Activated naive CD8-positive, alpha-beta T cell treated with anti-CD3 and anti-CD28 coated beads for 36 hours (primary cell): Measurements from ENCODE around the gene CENPX. TPM values are rescaled to one million over a fixed set of nuclear protein-coding genes. Genes with fewer than 3 reads are reported as not detected.

Source experiments
- DNase-seq: peaks from one replicate; pipeline ENCODE4 v3.0.0; 2021
- H3K27ac Mint-ChIP-seq: one replicate; pipeline ENCODE4 v1.8.0; 2022; ENCODE audit warnings: mild to moderate bottlenecking, moderate library complexity, mixed read lengths
- H3K27me3 Mint-ChIP-seq: one replicate; pipeline ENCODE4 v1.8.0; 2022; ENCODE audit warnings: mild to moderate bottlenecking, mixed read lengths
- H3K36me3 Mint-ChIP-seq: one replicate; pipeline ENCODE4 v1.8.0; 2021; ENCODE audit warnings: mild to moderate bottlenecking, mixed read lengths
- H3K4me1 Mint-ChIP-seq: one replicate; pipeline ENCODE4 v1.8.0; 2021; ENCODE audit warnings: mixed read lengths
- H3K4me3 Mint-ChIP-seq: one replicate; pipeline ENCODE4 v1.8.0; 2022; ENCODE audit warnings: mild to moderate bottlenecking, moderate library complexity, mixed read lengths
- H3K9me3 Mint-ChIP-seq: one replicate; pipeline ENCODE4 v1.8.0; 2022; ENCODE audit warnings: mixed read lengths
- total RNA-seq, 2 experiments: library from RNA; stranded (reverse); gene quantifications; one replicate each; pipeline ENCODE4 v1.2.3, GENCODE V29; 2021

CENPX gene
- total RNA-seq, 2 experiments from 2014 or later, result 119 to 131 TPM

GRCh38 chr17:82025401-82026107 is 2.9 kb upstream of the CENPX start:
- Mint-ChIP-seq H3K27ac (no peak overlapping the region), H3K4me3 (no peak overlapping the region), H3K9me3 (no peaks in the 10 kb centered on the region), H3K36me3 (peaks cover 1% of the 10 kb centered on the region), H3K27me3 (no peaks in the 10 kb centered on the region), H3K4me1 (peaks cover 14% of the 10 kb centered on the region)
- no peak for DNase-seq

- Mint-ChIP-seq H3K9me3 (no peaks in the 10 kb centered on the region), H3K4me3 (no peak overlapping the region), H3K27ac (no peak overlapping the region), H3K27me3 (no peaks in the 10 kb centered on the region), H3K4me1 (peaks cover 13% of the 10 kb centered on the region), H3K36me3 (peaks cover 1% of the 10 kb centered on the region)
- DNase-seq, result no peak
Measured at GRCh38 chr17:82024859-82025258, 2.2 kb upstream of the CENPX start.

- H3K9me3 Mint-ChIP-seq, result no peaks in the 10 kb centered on the region
- no peak overlapping the region for H3K27ac Mint-ChIP-seq
- H3K4me3 Mint-ChIP-seq, result peak overlapping the region; percentile 82
- peak; percentile 36 for DNase-seq
- peaks cover 11% of the 10 kb centered on the region for H3K4me1 Mint-ChIP-seq
- H3K36me3 Mint-ChIP-seq, result peaks cover 1% of the 10 kb centered on the region
- no peaks in the 10 kb centered on the region for H3K27me3 Mint-ChIP-seq
Measured at GRCh38 chr17:82023447-82024241, 966 bp upstream of the CENPX start.

GRCh38 chr17:82022981-82023446 is 336 bp upstream of the CENPX start, which contains the start of gene LRRC45:
Gene LRRC45 (plus strand): TSS chr17:82023305. CDS start chr17:82023644, 339 bp downstream.
- DNase-seq, result peak; percentile 100
- Mint-ChIP-seq H3K4me3 (peak within 1 kb of the TSS; percentile 89), H3K4me1 (peaks cover 11% of the 10 kb centered on the region), H3K27ac (peak within 1 kb of the TSS; percentile 81), H3K27me3 (no peaks in the 10 kb centered on the region), H3K9me3 (no peaks in the 10 kb centered on the region), H3K36me3 (peaks cover 1% of the 10 kb centered on the region)

- Mint-ChIP-seq H3K4me1 (peaks cover 11% of the 10 kb centered on the region), H3K36me3 (peaks cover 1% of the 10 kb centered on the region), H3K27me3 (no peaks in the 10 kb centered on the region), H3K9me3 (no peaks in the 10 kb centered on the region), H3K27ac (peak overlapping the region; percentile 81), H3K4me3 (peak overlapping the region; percentile 89)
- no peak for DNase-seq
Measured at GRCh38 chr17:82021900-82022309, 773 bp downstream of the CENPX start.

GRCh38 chr17:82021107-82021899 is 1.4 kb downstream of the CENPX start:
- peak; percentile 57 for DNase-seq
- Mint-ChIP-seq H3K27me3 (no peaks in the 10 kb centered on the region), H3K27ac (peak overlapping the region; percentile 81), H3K9me3 (no peaks in the 10 kb centered on the region), H3K4me1 (peaks cover 11% of the 10 kb centered on the region), H3K4me3 (peak overlapping the region; percentile 89), H3K36me3 (peaks cover 1% of the 10 kb centered on the region)

GRCh38 chr17:82020572-82021106 is 2.0 kb downstream of the CENPX start:
- H3K4me3 Mint-ChIP-seq, result peak overlapping the region; percentile 22
- DNase-seq, result no peak
- H3K36me3 Mint-ChIP-seq, result peaks cover 1% of the 10 kb centered on the region
- no peaks in the 10 kb centered on the region for H3K9me3 Mint-ChIP-seq
- H3K27ac Mint-ChIP-seq, result no peak overlapping the region
- peaks cover 11% of the 10 kb centered on the region for H3K4me1 Mint-ChIP-seq
- no peaks in the 10 kb centered on the region for H3K27me3 Mint-ChIP-seq

- no peak overlapping the region for H3K4me3 Mint-ChIP-seq
- DNase-seq, result peak; percentile 78
- H3K9me3 Mint-ChIP-seq, result no peaks in the 10 kb centered on the region
- H3K27me3 Mint-ChIP-seq, result no peaks in the 10 kb centered on the region
- no peak overlapping the region for H3K27ac Mint-ChIP-seq
- H3K36me3 Mint-ChIP-seq, result no peaks in the 10 kb centered on the region
- H3K4me1 Mint-ChIP-seq, result peaks cover 11% of the 10 kb centered on the region
Measured at GRCh38 chr17:82019690-82020571, 2.7 kb downstream of the CENPX start.

- peaks cover 10% of the 10 kb centered on the region for H3K4me1 Mint-ChIP-seq
- H3K9me3 Mint-ChIP-seq, result no peaks in the 10 kb centered on the region
- no peak overlapping the region for H3K27ac Mint-ChIP-seq
- H3K27me3 Mint-ChIP-seq, result no peaks in the 10 kb centered on the region
- no peaks in the 10 kb centered on the region for H3K36me3 Mint-ChIP-seq
- no peak for DNase-seq
- H3K4me3 Mint-ChIP-seq, result no peak overlapping the region
Measured at GRCh38 chr17:82018989-82019689, 3.5 kb downstream of the CENPX start.

GRCh38 chr17:82018152-82018988 is 4.3 kb downstream of the CENPX start:
- H3K9me3 Mint-ChIP-seq, result no peaks in the 10 kb centered on the region
- peaks cover 5% of the 10 kb centered on the region for H3K4me1 Mint-ChIP-seq
- no peak for DNase-seq
- H3K27me3 Mint-ChIP-seq, result no peaks in the 10 kb centered on the region
- H3K27ac Mint-ChIP-seq, result no peak overlapping the region
- H3K36me3 Mint-ChIP-seq, result no peaks in the 10 kb centered on the region
- H3K4me3 Mint-ChIP-seq, result no peak overlapping the region

- Mint-ChIP-seq H3K36me3 (no peaks in the 10 kb centered on the region), H3K4me3 (no peak overlapping the region), H3K4me1 (peaks cover 5% of the 10 kb centered on the region), H3K27ac (no peak overlapping the region), H3K27me3 (no peaks in the 10 kb centered on the region), H3K9me3 (no peaks in the 10 kb centered on the region)
- no peak for DNase-seq
Measured at GRCh38 chr17:82017612-82018151, 5.0 kb downstream of the CENPX start.

GRCh38 chr17:82016875-82017459 is 5.7 kb downstream of the CENPX start:
- Mint-ChIP-seq H3K27ac (no peak overlapping the region), H3K9me3 (no peaks in the 10 kb centered on the region), H3K4me3 (no peak overlapping the region), H3K36me3 (no peaks in the 10 kb centered on the region), H3K4me1 (peaks cover 5% of the 10 kb centered on the region), H3K27me3 (no peaks in the 10 kb centered on the region)
- DNase-seq, result no peak
